HL-60 (cell line): ENCODE data around the gene SEPTIN2.

Experiments used
- CTCF ChIP-seq: IDR thresholded peaks from one replicate; pipeline ENCODE4 v1.5.1; 2011; ENCODE audit warnings: low read length, control low read depth, inconsistent platforms; ENCODE audit not compliant: insufficient read depth
- GABPA ChIP-seq: IDR thresholded peaks from 2 replicates; pipeline ENCODE4 v1.6.1; 2012; ENCODE audit warnings: low read depth
- POLR2AphosphoS5 ChIP-seq: IDR thresholded peaks from 2 replicates; pipeline ENCODE4 v1.6.1; 2012; ENCODE audit warnings: low read depth
- REST ChIP-seq: IDR thresholded peaks from 2 replicates; pipeline ENCODE4 v1.6.1; 2012; ENCODE audit warnings: low read depth; ENCODE audit not compliant: insufficient replicate concordance
- SPI1 ChIP-seq: IDR thresholded peaks from 2 replicates; pipeline ENCODE4 v1.6.1; 2012; ENCODE audit warnings: low read depth, mild to moderate bottlenecking, borderline replicate concordance

GRCh38 chr2:241271706-241272302, 43.9 kb upstream of the SEPTIN2 start:
- TF ChIP-seq CTCF (no peak), REST (no peak), SPI1 (no peak), POLR2AphosphoS5 (no peak; the same call in 1 of the 2 replicates), GABPA (no peak)
